ENCODE measurements around the gene EMC9. TPM values are rescaled to one million over a fixed set of nuclear protein-coding genes. Genes with fewer than 3 reads are reported as not detected.

The EMC9 gene
- total RNA-seq, 1 experiment from 2014 or later, result 26.7 TPM

GRCh38 chr14:24131549-24131966, 9.8 kb downstream of the EMC9 start:
- DNase-seq (ENCODE audit: low spot score), result no peak

- no peak for DNase-seq (ENCODE audit: low spot score)
Measured at GRCh38 chr14:24130717-24131548, 10.5 kb downstream of the EMC9 start.

GRCh38 chr14:24130380-24130716, 11.0 kb downstream of the EMC9 start, which contains the start of gene FITM1:
Gene FITM1 (plus strand): TSS chr14:24130659. CDS start chr14:24131564, 905 bp downstream.
- DNase-seq (ENCODE audit: low spot score), result no peak

GRCh38 chr14:24129410-24129998, 11.9 kb downstream of the EMC9 start:
- DNase-seq (ENCODE audit: low spot score), result no peak

- no peak for DNase-seq (ENCODE audit: low spot score)
Measured at GRCh38 chr14:24127673-24128072, 13.7 kb downstream of the EMC9 start.

GRCh38 chr14:24126939-24127338, 14.5 kb downstream of the EMC9 start:
- no peak for DNase-seq (ENCODE audit: low spot score)

- no peak for DNase-seq (ENCODE audit: low spot score)
Measured at GRCh38 chr14:24123424-24124417, 17.7 kb downstream of the EMC9 start.

GRCh38 chr14:24122898-24123297, 18.5 kb downstream of the EMC9 start:
- no peak for DNase-seq (ENCODE audit: low spot score)

GRCh38 chr14:24122416-24122815, 19.0 kb downstream of the EMC9 start:
- DNase-seq (ENCODE audit: low spot score), result no peak

- DNase-seq (ENCODE audit: low spot score), result no peak
Measured at GRCh38 chr14:24121210-24121609, 20.2 kb downstream of the EMC9 start.

GRCh38 chr14:24119691-24120090, 21.7 kb downstream of the EMC9 start:
- DNase-seq (ENCODE audit: low spot score), result no peak

GRCh38 chr14:24117179-24117578, 24.2 kb downstream of the EMC9 start:
- DNase-seq (ENCODE audit: low spot score), result no peak

GRCh38 chr14:24116128-24116814, 25.1 kb downstream of the EMC9 start:
- DNase-seq (ENCODE audit: low spot score), result no peak

- no peak for DNase-seq (ENCODE audit: low spot score)
Measured at GRCh38 chr14:24115422-24116127, 25.8 kb downstream of the EMC9 start.

GRCh38 chr14:24114532-24115421, 26.6 kb downstream of the EMC9 start, which contains the start of the genes DCAF11 and NRL:
Gene DCAF11 (plus strand): TSS chr14:24114777. CDS start chr14:24115595, 818 bp downstream.
Gene NRL (minus strand): TSS chr14:24114949. CDS start chr14:24082848, 32,101 bp downstream.
- DNase-seq (ENCODE audit: low spot score), result peak; percentile 100

- peak; percentile 86 for DNase-seq (ENCODE audit: low spot score)
Measured at GRCh38 chr14:24113801-24114531, 27.4 kb downstream of the EMC9 start.

GRCh38 chr14:24113379-24113800, 28.0 kb downstream of the EMC9 start:
- no peak for DNase-seq (ENCODE audit: low spot score)

- no peak for DNase-seq (ENCODE audit: low spot score)
Measured at GRCh38 chr14:24110523-24110922, 30.9 kb downstream of the EMC9 start.

- no peak for DNase-seq (ENCODE audit: low spot score)
Measured at GRCh38 chr14:24110060-24110459, 31.3 kb downstream of the EMC9 start.
